Left lung (tissue), 10 donors: ENCODE data around the gene GPR158. TPM values are rescaled to one million over a fixed set of nuclear protein-coding genes. Genes with fewer than 3 reads are reported as not detected.

Source experiments
- ATAC-seq: fragments of 200-7000 bp; cut with Tn5 transposase; one replicate; pipeline ENCODE4 v1.9.1; 2020; ENCODE audit warnings: moderate library complexity
- DNase-seq, 4 donors: peaks; one replicate each; pipeline ENCODE4 v3.0.0-alpha.2; 2013 to 2020
- H3K27ac ChIP-seq, 2 donors: fragments of 200-600 bp; sonication (generic) in 1 of 2; one replicate each; pipeline versions ENCODE4 v1.5.0 to v1.8.0; 2020 to 2021
- H3K27me3 ChIP-seq, 2 donors: fragments of 200-600 bp; sonication (generic) in 1 of 2; one replicate each; pipeline versions ENCODE4 v1.5.0 to v1.8.0; 2020 to 2021
- H3K36me3 ChIP-seq, 2 donors: fragments of 200-600 bp; sonication (generic) in 1 of 2; one replicate each; pipeline versions ENCODE4 v1.5.0 to v1.8.0; 2020 to 2021
- H3K4me1 ChIP-seq, 2 donors: fragments of 200-600 bp; one replicate each; pipeline ENCODE4 v1.8.0; 2021
- H3K4me3 ChIP-seq, 2 donors: fragments of 200-600 bp; sonication (generic) in 1 of 2; one replicate each; pipeline versions ENCODE4 v1.5.0 to v1.8.0; 2020 to 2021; ENCODE audit warnings: mild to moderate bottlenecking in 1 of 2
- H3K9me3 ChIP-seq, 2 donors: fragments of 200-600 bp; sonication (generic) in 1 of 2; one replicate each; pipeline versions ENCODE4 v1.5.0 to v1.8.0; 2020 to 2021
- CTCF ChIP-seq, 2 donors: fragments of 200-600 bp; sonication (generic) in 1 of 2; IDR thresholded peaks; one replicate each; pipeline versions ENCODE4 v1.5.0 to v1.8.0; 2021; ENCODE audit warnings: antibody characterized with exemption in 2 of 2
- intact Hi-C, 2 donors: fragments of 100-400 bp; cut with DNase I; formaldehyde crosslinking; loops; one replicate each; pipeline versions ENCODE4 v1.11.2 to v1.14.2; 2022
- polyA plus RNA-seq, 6 donors: library from polyadenylated mRNA; unstranded; fragments of 120-200 nt; gene quantifications; one replicate each; pipeline ENCODE4 v1.2.1, GENCODE V29; 2013; ENCODE audit not compliant: insufficient read length in 6 of 6
- total RNA-seq, 2 donors: library from RNA; stranded (reverse); fragmentation: NEBNext Ultra II Directional; extraction: Animal tissue kit (Norgen Biotek cat#: 25700); gene quantifications; one replicate each; pipeline ENCODE4 v1.2.1, GENCODE V29; 2021
- donor health status: DM: no; HTN: yes; CAD: no.
- donor health status: DM: no; HTN: no; CAD: no.

GPR158 gene
- total and polyA plus RNA-seq, 8 donors, result 0.05 to 1.5 (median 0.88) TPM

- Histone ChIP-seq H3K27ac (no peak overlapping the region), H3K27me3 (no peaks in the 10 kb centered on the region), H3K4me1 (no peaks in the 10 kb centered on the region), H3K9me3 (peaks cover 0 to 2% of the 10 kb centered on the region in 2 donors), H3K4me3 (no peak overlapping the region), H3K36me3 (no peaks in the 10 kb centered on the region)
- TF ChIP-seq CTCF (IDR thresholded peaks at IDR 0.05), result no peak
- no peak for DNase-seq
- intact Hi-C loops, result no loop called here
- no peak for ATAC-seq
Observed at GRCh38 chr10:25509151-25509550, 334.4 kb downstream of the GPR158 start.

GRCh38 chr10:25522294-25522693, 347.5 kb downstream of the GPR158 start:
- H3K27me3 ChIP-seq, result no peaks in the 10 kb centered on the region
- no peaks in the 10 kb centered on the region for H3K4me1 ChIP-seq
- no peak for TF ChIP-seq CTCF (IDR thresholded peaks at IDR 0.05)
- no peaks in the 10 kb centered on the region for H3K36me3 ChIP-seq
- no peak for ATAC-seq
- intact Hi-C loops, result no loop called here
- H3K27ac ChIP-seq, result no peak overlapping the region
- no peak for DNase-seq
- H3K9me3 ChIP-seq, result peaks cover 0 to 10% of the 10 kb centered on the region in 2 donors
- H3K4me3 ChIP-seq, result no peak overlapping the region

GRCh38 chr10:25522946-25523608, 348.3 kb downstream of the GPR158 start:
- TF ChIP-seq CTCF (IDR thresholded peaks at IDR 0.05), result no peak
- ATAC-seq, result peak; percentile 47
- Histone ChIP-seq H3K36me3 (no peaks in the 10 kb centered on the region), H3K27me3 (no peaks in the 10 kb centered on the region), H3K27ac (no peak overlapping the region), H3K4me1 (no peaks in the 10 kb centered on the region), H3K9me3 (peaks cover 0 to 10% of the 10 kb centered on the region in 2 donors), H3K4me3 (no peak overlapping the region)
- intact Hi-C loops, result no loop called here
- no peak for DNase-seq

GRCh38 chr10:25530306-25530705, 355.5 kb downstream of the GPR158 start:
- H3K4me3 ChIP-seq, result no peak overlapping the region
- H3K9me3 ChIP-seq, result peaks cover 0 to 4% of the 10 kb centered on the region in 2 donors
- no peaks in the 10 kb centered on the region for H3K36me3 ChIP-seq
- no peak for ATAC-seq
- intact Hi-C loops, result no loop called here
- no peak for DNase-seq
- H3K4me1 ChIP-seq, result no peaks in the 10 kb centered on the region
- no peak for TF ChIP-seq CTCF (IDR thresholded peaks at IDR 0.05)
- H3K27me3 ChIP-seq, result no peaks in the 10 kb centered on the region
- H3K27ac ChIP-seq, result no peak overlapping the region

- intact Hi-C loops, result no loop called here
- H3K36me3 ChIP-seq, result no peaks in the 10 kb centered on the region
- H3K9me3 ChIP-seq, result peaks cover 0 to 3% of the 10 kb centered on the region in 2 donors
- no peaks in the 10 kb centered on the region for H3K27me3 ChIP-seq
- no peak for TF ChIP-seq CTCF (IDR thresholded peaks at IDR 0.05)
- ATAC-seq (no peak), DNase-seq (no peak)
- no peak overlapping the region for H3K27ac ChIP-seq
- no peak overlapping the region for H3K4me3 ChIP-seq
- H3K4me1 ChIP-seq, result no peaks in the 10 kb centered on the region
Observed at GRCh38 chr10:25531457-25532061, 356.8 kb downstream of the GPR158 start.
